Measurements from ENCODE around the gene ARHGEF19.
"Not testable (repeated sequence)": the region's sequence is repeated elsewhere in the genome, so short reads cannot be mapped to it uniquely, and the experiment has no call there.

The ARHGEF19 gene

GRCh38 chr1:16178596-16179497 is 33.6 kb downstream of the ARHGEF19 start:
- no peak for FAIRE-seq

- no peak for FAIRE-seq
Measured at GRCh38 chr1:16177306-16177705, 35.1 kb downstream of the ARHGEF19 start.

- FAIRE-seq, result no peak
Measured at GRCh38 chr1:16176653-16177052, 35.8 kb downstream of the ARHGEF19 start.

GRCh38 chr1:16175610-16176553 is 36.6 kb downstream of the ARHGEF19 start:
- FAIRE-seq, result peak; percentile 32

- FAIRE-seq, result no peak
Measured at GRCh38 chr1:16174886-16175598, 37.4 kb downstream of the ARHGEF19 start.

- FAIRE-seq, result no peak
Measured at GRCh38 chr1:16174261-16174868, 38.1 kb downstream of the ARHGEF19 start.

GRCh38 chr1:16173447-16174260 is 38.8 kb downstream of the ARHGEF19 start:
- FAIRE-seq, result no peak

GRCh38 chr1:16172964-16173446 is 39.4 kb downstream of the ARHGEF19 start:
- FAIRE-seq, result no peak

- FAIRE-seq, result no peak
Measured at GRCh38 chr1:16172218-16172830, 40.1 kb downstream of the ARHGEF19 start.

- no peak for FAIRE-seq
Measured at GRCh38 chr1:16171314-16172151, 40.9 kb downstream of the ARHGEF19 start.

GRCh38 chr1:16170283-16170673 is 42.2 kb downstream of the ARHGEF19 start:
- no peak for FAIRE-seq

GRCh38 chr1:16168622-16169360 is 43.7 kb downstream of the ARHGEF19 start:
- no peak for FAIRE-seq

GRCh38 chr1:16168144-16168495 is 44.3 kb downstream of the ARHGEF19 start:
- not testable (repeated sequence) for FAIRE-seq

GRCh38 chr1:16167331-16168143 is 44.9 kb downstream of the ARHGEF19 start:
- no peak for FAIRE-seq

GRCh38 chr1:16166117-16166516 is 46.3 kb downstream of the ARHGEF19 start:
- no peak for FAIRE-seq

GRCh38 chr1:16165548-16165947 is 46.9 kb downstream of the ARHGEF19 start:
- no peak for FAIRE-seq

- no peak for FAIRE-seq
Measured at GRCh38 chr1:16165073-16165364, 47.4 kb downstream of the ARHGEF19 start.

GRCh38 chr1:16164213-16165072 is 48.0 kb downstream of the ARHGEF19 start:
- FAIRE-seq, result no peak

All from A204.1 (cell line).